VCaP (cell line): Measurements from ENCODE around the gene RFESD.

ENCODE experiments used
- H3K27ac ChIP-seq: fragments of 450-650 bp; 2 replicates; pipeline ENCODE4 v1.5.1; 2017
- CTCF ChIP-seq: fragments of 450-650 bp; conservative IDR thresholded peaks from 2 replicates; pipeline ENCODE4 v1.5.1; 2017; ENCODE audit warnings: mild to moderate bottlenecking, moderate library complexity

RFESD gene

GRCh38 chr5:95611396-95611795 is 35.2 kb upstream of the RFESD start:
- H3K27ac ChIP-seq, result no peak overlapping the region
- no peak for TF ChIP-seq CTCF

GRCh38 chr5:95613514-95613913 is 33.1 kb upstream of the RFESD start:
- no peak overlapping the region for H3K27ac ChIP-seq
- no peak for TF ChIP-seq CTCF

GRCh38 chr5:95615164-95615467 is 31.5 kb upstream of the RFESD start:
- no peak overlapping the region for H3K27ac ChIP-seq

GRCh38 chr5:95617057-95617456 is 29.5 kb upstream of the RFESD start:
- no peak for TF ChIP-seq CTCF
- no peak overlapping the region for H3K27ac ChIP-seq

More at GRCh38 chr5:95615164-95615467, 31.5 kb upstream of the RFESD start:
- TF ChIP-seq CTCF, result no peak

- no peak for TF ChIP-seq CTCF
- H3K27ac ChIP-seq, result no peak overlapping the region
Observed at GRCh38 chr5:95619096-95619495, 27.5 kb upstream of the RFESD start.

GRCh38 chr5:95619514-95620029 is 27.0 kb upstream of the RFESD start:
- H3K27ac ChIP-seq, result no peak overlapping the region; the same call in 1 of the 2 replicates
- no peak for TF ChIP-seq CTCF

GRCh38 chr5:95620030-95620869 is 26.3 kb upstream of the RFESD start, which contains the start of gene GPR150:
Gene GPR150, plus strand, starts transcription at chr5:95620087. Its CDS starts 189 bp downstream, at chr5:95620276.
- peak within 1 kb of the TSS; percentile 62 for H3K27ac ChIP-seq
- peak; percentile 48 for TF ChIP-seq CTCF
